Measurements from ENCODE around the gene CFAP58. TPM values are rescaled to one million over a fixed set of nuclear protein-coding genes. Genes with fewer than 3 reads are reported as not detected.

Gene CFAP58
- total RNA-seq, 2 donors from 2014 or later: 0.68 to 0.97 TPM

- Histone ChIP-seq H3K4me1 (ENCODE audit: control insufficient read depth, insufficient read depth, low read length) (peaks cover 43% of the 10 kb centered on the region), H3K36me3 (ENCODE audit: control insufficient read depth, insufficient read depth, low read length) (peaks cover 5% of the 10 kb centered on the region), H3K27me3 (ENCODE audit: control insufficient read depth, insufficient read depth, low read length, poor library complexity, severe bottlenecking) (no peaks in the 10 kb centered on the region), H3K9me3 (ENCODE audit: control insufficient read depth, low read length) (no peaks in the 10 kb centered on the region), H3K27ac (ENCODE audit: low read depth, low read length) (peak overlapping the region; percentile 99), H3K4me3 (ENCODE audit: low read length) (peak overlapping the region; percentile 59), H3K9ac (ENCODE audit: extremely low read depth, low read length, poor library complexity, severe bottlenecking) (peak overlapping the region; percentile 38)
- DNase-seq: peak; percentile 70
- H3K27me3 Mint-ChIP-seq (ENCODE audit: insufficient read depth): no peaks in the 10 kb centered on the region
- WGBS, 2 experiments (ENCODE audit: insufficient coverage in 1 of 2, insufficient read length in 1 of 2): 64 to 73% methylated on average over 7 to 20 of the region's 20 CpGs
- no peaks in the 10 kb centered on the region for H3K9me3 Mint-ChIP-seq
- TF ChIP-seq CTCF (conservative IDR thresholded peaks at IDR 0.05): peak; percentile 33
- peaks cover 8% of the 10 kb centered on the region for H3K36me3 Mint-ChIP-seq (ENCODE audit: low read depth)
- peak overlapping the region; percentile 43 for H3K4me3 Mint-ChIP-seq
- peaks cover 69% of the 10 kb centered on the region for H3K4me1 Mint-ChIP-seq
- H3K27ac Mint-ChIP-seq: peak overlapping the region; percentile 90
Measured at GRCh38 chr10:104327745-104328645, 25.6 kb upstream of the CFAP58 start.

- Histone ChIP-seq H3K9ac (ENCODE audit: extremely low read depth, low read length, poor library complexity, severe bottlenecking) (peak overlapping the region; percentile 38), H3K27me3 (ENCODE audit: control insufficient read depth, insufficient read depth, low read length, poor library complexity, severe bottlenecking) (no peaks in the 10 kb centered on the region), H3K27ac (ENCODE audit: low read depth, low read length) (peak overlapping the region; percentile 99), H3K4me1 (ENCODE audit: control insufficient read depth, insufficient read depth, low read length) (peaks cover 45% of the 10 kb centered on the region), H3K4me3 (ENCODE audit: low read length) (peak overlapping the region; percentile 59), H3K9me3 (ENCODE audit: control insufficient read depth, low read length) (no peaks in the 10 kb centered on the region), H3K36me3 (ENCODE audit: control insufficient read depth, insufficient read depth, low read length) (peaks cover 5% of the 10 kb centered on the region)
- 10% methylated on average over 3 of the region's 3 CpGs; no CpG with 5 or more reads in 1 of the 2 experiments for WGBS, 2 experiments (ENCODE audit: insufficient coverage in 1 of 2, insufficient read length in 1 of 2)
- Mint-ChIP-seq H3K4me1 (peaks cover 74% of the 10 kb centered on the region), H3K36me3 (ENCODE audit: low read depth) (peaks cover 8% of the 10 kb centered on the region), H3K27me3 (ENCODE audit: insufficient read depth) (no peaks in the 10 kb centered on the region), H3K9me3 (no peaks in the 10 kb centered on the region), H3K4me3 (peak overlapping the region; percentile 43), H3K27ac (peak overlapping the region; percentile 90)
- no peak for DNase-seq
- no peak for TF ChIP-seq CTCF (conservative IDR thresholded peaks at IDR 0.05)
Measured at GRCh38 chr10:104328646-104328895, 25.1 kb upstream of the CFAP58 start.

GRCh38 chr10:104328896-104329710, 24.5 kb upstream of the CFAP58 start:
- 46 to 52% methylated on average over 7 to 12 of the region's 15 CpGs for whole genome bisulfite sequencing, 2 experiments (ENCODE audit: insufficient coverage in 1 of 2, insufficient read length in 1 of 2)
- H3K4me1 Mint-ChIP-seq: peaks cover 72% of the 10 kb centered on the region
- peaks cover 5% of the 10 kb centered on the region for H3K36me3 ChIP-seq (ENCODE audit: control insufficient read depth, insufficient read depth, low read length)
- H3K36me3 Mint-ChIP-seq (ENCODE audit: low read depth): peaks cover 8% of the 10 kb centered on the region
- peak overlapping the region; percentile 90 for H3K27ac Mint-ChIP-seq
- peak overlapping the region; percentile 43 for H3K4me3 Mint-ChIP-seq
- peak overlapping the region; percentile 38 for H3K9ac ChIP-seq (ENCODE audit: extremely low read depth, low read length, poor library complexity, severe bottlenecking)
- peak overlapping the region; percentile 59 for H3K4me3 ChIP-seq (ENCODE audit: low read length)
- no peak for TF ChIP-seq CTCF (conservative IDR thresholded peaks at IDR 0.05)
- no peaks in the 10 kb centered on the region for H3K27me3 ChIP-seq (ENCODE audit: control insufficient read depth, insufficient read depth, low read length, poor library complexity, severe bottlenecking)
- peak; percentile 76 for DNase-seq
- H3K27me3 Mint-ChIP-seq (ENCODE audit: insufficient read depth): no peaks in the 10 kb centered on the region
- H3K9me3 Mint-ChIP-seq: no peaks in the 10 kb centered on the region
- H3K9me3 ChIP-seq (ENCODE audit: control insufficient read depth, low read length): no peaks in the 10 kb centered on the region
- H3K27ac ChIP-seq (ENCODE audit: low read depth, low read length): peak overlapping the region; percentile 99
- H3K4me1 ChIP-seq (ENCODE audit: control insufficient read depth, insufficient read depth, low read length): peaks cover 45% of the 10 kb centered on the region
